ENCODE measurements around the gene RPL15. TPM values are rescaled to one million over a fixed set of nuclear protein-coding genes. Genes with fewer than 3 reads are reported as not detected.

The RPL15 gene
- total RNA-seq, 1 donor: 3,750 TPM

- H3K4me3 ChIP-seq (ENCODE audit: low read length): no peak overlapping the region
- H3K9me3 ChIP-seq (ENCODE audit: low read depth, low read length): no peaks in the 10 kb centered on the region
- no peaks in the 10 kb centered on the region for H3K27me3 ChIP-seq (ENCODE audit: insufficient read depth, low read length)
- H3K4me1 ChIP-seq (ENCODE audit: insufficient read depth, low read length): no peaks in the 10 kb centered on the region
Measured at GRCh38 chr3:23937296-23937695, 20.4 kb downstream of the RPL15 start.

DNA sequence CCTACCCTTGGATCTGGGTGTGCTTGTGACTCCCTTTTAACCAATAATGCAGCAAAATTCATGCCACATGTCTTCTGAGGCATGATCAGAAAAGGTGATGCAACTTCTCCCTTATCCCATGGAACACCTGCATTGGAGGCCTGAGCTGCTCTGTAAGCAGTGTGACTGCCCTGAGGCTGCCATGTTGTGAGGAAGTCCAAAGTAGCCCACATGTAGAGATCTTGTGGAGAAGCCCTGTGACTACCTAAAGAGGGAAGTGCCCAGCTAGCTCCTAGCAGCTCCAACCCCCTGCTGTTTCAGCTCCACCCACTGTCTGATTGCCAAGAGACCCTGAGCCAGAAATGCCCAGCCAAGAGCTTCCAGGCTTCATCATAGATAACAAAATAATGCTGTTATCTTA is 21.8 kb downstream of the RPL15 start:
- Histone ChIP-seq H3K9me3 (ENCODE audit: low read depth, low read length) (no peaks in the 10 kb centered on the region), H3K4me1 (ENCODE audit: insufficient read depth, low read length) (no peaks in the 10 kb centered on the region), H3K27me3 (ENCODE audit: insufficient read depth, low read length) (no peaks in the 10 kb centered on the region), H3K4me3 (ENCODE audit: low read length) (no peak overlapping the region)

GRCh38 chr3:23940775-23941174 is 23.8 kb downstream of the RPL15 start:
- H3K27me3 ChIP-seq (ENCODE audit: insufficient read depth, low read length): no peaks in the 10 kb centered on the region
- H3K9me3 ChIP-seq (ENCODE audit: low read depth, low read length): no peaks in the 10 kb centered on the region
- H3K4me1 ChIP-seq (ENCODE audit: insufficient read depth, low read length): peaks cover 3% of the 10 kb centered on the region
- H3K4me3 ChIP-seq (ENCODE audit: low read length): no peak overlapping the region

DNA sequence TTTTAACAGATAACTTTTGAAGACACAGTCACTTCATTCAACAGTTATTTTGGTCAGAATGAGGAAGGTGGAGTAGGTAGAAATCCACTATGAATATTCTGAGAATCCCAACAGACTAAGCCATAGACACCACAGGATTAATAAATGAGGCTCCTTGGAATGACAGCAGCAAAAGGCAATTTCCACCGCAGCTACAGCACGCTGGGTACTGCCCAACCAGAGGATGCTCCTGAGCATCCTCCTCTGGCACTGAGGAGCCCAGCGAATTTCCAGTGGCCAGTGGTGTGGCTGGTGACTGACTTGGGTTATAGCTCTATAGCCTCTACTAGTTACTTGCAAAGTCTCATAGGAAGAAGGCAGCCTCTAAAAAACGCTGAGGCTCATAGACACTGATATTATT is 24.5 kb downstream of the RPL15 start:
- H3K27me3 ChIP-seq (ENCODE audit: insufficient read depth, low read length): no peaks in the 10 kb centered on the region
- no peaks in the 10 kb centered on the region for H3K9me3 ChIP-seq (ENCODE audit: low read depth, low read length)
- H3K4me3 ChIP-seq (ENCODE audit: low read length): no peak overlapping the region
- H3K4me1 ChIP-seq (ENCODE audit: insufficient read depth, low read length): peaks cover 6% of the 10 kb centered on the region

GRCh38 chr3:23942546-23942945 is 25.6 kb downstream of the RPL15 start:
- Histone ChIP-seq H3K27me3 (ENCODE audit: insufficient read depth, low read length) (no peaks in the 10 kb centered on the region), H3K9me3 (ENCODE audit: low read depth, low read length) (no peaks in the 10 kb centered on the region), H3K4me1 (ENCODE audit: insufficient read depth, low read length) (peaks cover 16% of the 10 kb centered on the region), H3K4me3 (ENCODE audit: low read length) (no peak overlapping the region)

DNA sequence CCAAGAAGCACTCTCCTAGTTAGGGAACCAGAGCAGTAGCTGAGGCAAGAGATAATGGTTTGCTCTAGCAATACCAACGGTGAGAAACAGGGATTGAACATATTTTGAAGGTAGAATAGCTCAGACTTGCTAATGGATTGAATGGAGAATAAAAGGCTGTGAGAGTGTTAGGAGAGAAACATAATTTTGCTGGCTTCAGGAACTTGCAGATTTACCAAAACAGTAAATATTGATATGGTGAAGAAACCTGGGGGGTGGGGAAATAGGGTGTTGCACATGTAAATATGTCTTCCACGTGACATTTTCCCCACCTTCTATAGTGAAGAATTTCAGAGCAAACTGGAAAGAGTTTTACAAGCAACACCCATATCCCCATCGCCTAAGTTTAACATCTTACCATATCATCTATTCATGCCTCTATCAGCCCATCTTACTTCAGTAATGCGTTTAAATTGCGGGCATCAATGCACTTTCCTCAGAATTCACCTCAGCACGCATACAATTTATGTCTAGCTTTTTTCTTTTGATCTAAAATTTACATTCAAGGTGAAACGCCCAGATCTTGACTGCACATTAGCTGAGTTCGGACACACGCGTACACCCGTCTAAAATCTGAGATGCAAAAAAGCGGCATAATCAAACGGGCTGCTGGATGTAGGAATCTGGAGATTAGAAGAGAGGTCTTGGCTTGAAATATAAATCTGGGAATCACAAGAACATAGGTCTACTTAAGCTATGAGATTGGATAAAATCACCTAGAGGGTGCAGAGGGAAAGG is 27.3 kb downstream of the RPL15 start:
- Histone ChIP-seq H3K27me3 (ENCODE audit: insufficient read depth, low read length) (no peaks in the 10 kb centered on the region), H3K4me1 (ENCODE audit: insufficient read depth, low read length) (peaks cover 22% of the 10 kb centered on the region)

GRCh38 chr3:23944861-23945662 is 28.1 kb downstream of the RPL15 start, which contains the start of gene NR1D2:
TSS of gene NR1D2 (plus strand) at chr3:23945286. CDS start at chr3:23945579, 293 bp downstream.
- H3K4me3 ChIP-seq (ENCODE audit: low read length): peak within 1 kb of the TSS; percentile 88
- peaks cover 30% of the 10 kb centered on the region for H3K4me1 ChIP-seq (ENCODE audit: insufficient read depth, low read length)
- no peaks in the 10 kb centered on the region for H3K27me3 ChIP-seq (ENCODE audit: insufficient read depth, low read length)
- no peaks in the 10 kb centered on the region for H3K9me3 ChIP-seq (ENCODE audit: low read depth, low read length)

More for the DNA sequence above, 27.3 kb downstream of the RPL15 start:
- Histone ChIP-seq H3K4me3 (ENCODE audit: low read length) (no peak overlapping the region), H3K9me3 (ENCODE audit: low read depth, low read length) (no peaks in the 10 kb centered on the region)

GRCh38 chr3:23945663-23945912 is 28.7 kb downstream of the RPL15 start:
- Histone ChIP-seq H3K4me1 (ENCODE audit: insufficient read depth, low read length) (peaks cover 31% of the 10 kb centered on the region), H3K9me3 (ENCODE audit: low read depth, low read length) (no peaks in the 10 kb centered on the region), H3K4me3 (ENCODE audit: low read length) (peak overlapping the region; percentile 88), H3K27me3 (ENCODE audit: insufficient read depth, low read length) (no peaks in the 10 kb centered on the region)

DNA sequence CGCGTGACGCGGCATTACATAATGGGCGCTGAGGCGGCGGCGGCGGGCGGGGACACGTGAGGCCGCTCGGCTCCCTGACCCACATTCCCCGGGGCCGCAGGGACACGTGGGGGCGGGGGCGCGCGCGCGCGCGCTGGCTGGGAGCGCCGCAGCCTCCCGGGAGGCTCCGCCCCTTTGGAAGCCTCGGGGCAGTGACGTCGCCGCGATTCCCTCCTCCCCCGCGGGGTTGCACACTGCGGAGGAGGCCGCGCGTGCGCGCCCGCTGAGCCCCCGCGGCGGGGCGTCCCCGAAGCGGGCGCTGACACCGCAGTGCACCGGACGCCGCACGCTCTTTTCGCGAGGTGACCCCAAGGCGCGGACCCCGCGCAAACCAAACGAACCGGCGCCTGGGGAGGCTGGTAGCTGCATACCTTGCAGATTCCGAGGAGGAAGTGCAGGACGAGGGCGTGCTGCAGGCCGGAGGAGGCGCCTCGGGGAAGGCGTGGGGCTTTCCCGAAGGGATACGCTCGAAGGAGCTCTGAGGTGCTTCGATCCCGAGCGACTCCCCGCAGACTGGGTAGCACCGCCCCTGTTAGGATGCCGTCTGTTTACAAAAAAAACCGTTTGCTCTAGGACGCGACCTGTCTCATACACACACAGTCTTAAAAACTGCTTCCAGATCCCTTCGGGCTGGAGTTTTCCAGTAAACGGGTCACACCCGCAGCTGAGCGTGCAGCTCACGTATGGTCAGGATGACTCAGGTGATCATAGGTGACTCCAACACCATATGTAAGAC is 29.2 kb downstream of the RPL15 start:
- no peaks in the 10 kb centered on the region for H3K9me3 ChIP-seq (ENCODE audit: low read depth, low read length)
- no peaks in the 10 kb centered on the region for H3K27me3 ChIP-seq (ENCODE audit: insufficient read depth, low read length)
- H3K4me3 ChIP-seq (ENCODE audit: low read length): peak overlapping the region; percentile 88
- peaks cover 31% of the 10 kb centered on the region for H3K4me1 ChIP-seq (ENCODE audit: insufficient read depth, low read length)

- no peak overlapping the region for H3K4me3 ChIP-seq (ENCODE audit: low read length)
- H3K27me3 ChIP-seq (ENCODE audit: insufficient read depth, low read length): no peaks in the 10 kb centered on the region
- peaks cover 39% of the 10 kb centered on the region for H3K4me1 ChIP-seq (ENCODE audit: insufficient read depth, low read length)
- no peaks in the 10 kb centered on the region for H3K9me3 ChIP-seq (ENCODE audit: low read depth, low read length)
Measured at GRCh38 chr3:23948761-23949160, 31.8 kb downstream of the RPL15 start.

GRCh38 chr3:23949784-23950183 is 32.9 kb downstream of the RPL15 start:
- no peaks in the 10 kb centered on the region for H3K9me3 ChIP-seq (ENCODE audit: low read depth, low read length)

DNA sequence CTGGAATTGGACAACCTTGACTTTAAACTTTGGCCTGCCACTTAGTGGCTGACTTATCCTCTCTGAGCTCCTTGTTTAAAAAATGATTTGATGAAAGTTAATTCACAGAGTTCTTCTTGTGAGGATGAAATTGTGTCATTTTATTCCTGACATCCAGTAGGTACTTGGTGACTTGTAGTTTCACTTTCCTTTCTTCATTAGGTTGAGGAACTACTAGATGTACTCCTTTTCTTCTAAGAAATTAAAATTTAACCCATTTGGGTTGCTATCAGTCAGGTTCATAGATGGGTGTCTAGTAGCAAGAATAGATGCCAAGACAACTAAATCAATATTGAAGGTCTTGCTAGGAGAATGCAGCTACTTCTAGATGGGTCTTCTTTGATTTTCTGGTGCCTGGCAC is 33.4 kb downstream of the RPL15 start:
- Histone ChIP-seq H3K4me3 (ENCODE audit: low read length) (no peak overlapping the region), H3K4me1 (ENCODE audit: insufficient read depth, low read length) (peaks cover 37% of the 10 kb centered on the region), H3K27me3 (ENCODE audit: insufficient read depth, low read length) (no peaks in the 10 kb centered on the region), H3K9me3 (ENCODE audit: low read depth, low read length) (no peaks in the 10 kb centered on the region)

More at GRCh38 chr3:23949784-23950183, 32.9 kb downstream of the RPL15 start:
- Histone ChIP-seq H3K4me1 (ENCODE audit: insufficient read depth, low read length) (peaks cover 37% of the 10 kb centered on the region), H3K27me3 (ENCODE audit: insufficient read depth, low read length) (no peaks in the 10 kb centered on the region), H3K4me3 (ENCODE audit: low read length) (no peak overlapping the region)

DNA sequence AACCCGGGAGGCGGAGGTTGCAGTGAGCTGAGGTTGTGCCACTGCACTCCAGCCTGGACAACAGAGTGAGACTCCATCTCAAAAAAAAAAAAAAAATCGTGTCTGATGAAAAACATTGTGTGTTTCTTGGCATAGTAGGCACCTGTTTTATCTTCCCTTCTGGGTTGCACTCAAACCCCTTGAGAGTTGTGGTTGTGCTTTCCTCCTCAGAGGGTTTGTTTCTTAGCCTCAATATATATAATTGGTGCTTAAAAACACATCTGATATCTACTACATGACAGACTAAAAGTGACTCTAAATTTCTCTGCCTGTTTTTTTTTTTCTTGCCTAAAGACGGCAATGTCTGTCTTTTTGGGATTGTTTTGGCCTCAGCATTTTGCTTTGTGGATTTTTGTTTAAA is 35.7 kb downstream of the RPL15 start:
- Histone ChIP-seq H3K9me3 (ENCODE audit: low read depth, low read length) (no peaks in the 10 kb centered on the region), H3K27me3 (ENCODE audit: insufficient read depth, low read length) (no peaks in the 10 kb centered on the region), H3K4me3 (ENCODE audit: low read length) (no peak overlapping the region), H3K4me1 (ENCODE audit: insufficient read depth, low read length) (peaks cover 23% of the 10 kb centered on the region)

- H3K4me1 ChIP-seq (ENCODE audit: insufficient read depth, low read length): peaks cover 18% of the 10 kb centered on the region
- no peak overlapping the region for H3K4me3 ChIP-seq (ENCODE audit: low read length)
- no peaks in the 10 kb centered on the region for H3K27me3 ChIP-seq (ENCODE audit: insufficient read depth, low read length)
- H3K9me3 ChIP-seq (ENCODE audit: low read depth, low read length): no peaks in the 10 kb centered on the region
Measured at GRCh38 chr3:23953523-23953922, 36.6 kb downstream of the RPL15 start.

DNA sequence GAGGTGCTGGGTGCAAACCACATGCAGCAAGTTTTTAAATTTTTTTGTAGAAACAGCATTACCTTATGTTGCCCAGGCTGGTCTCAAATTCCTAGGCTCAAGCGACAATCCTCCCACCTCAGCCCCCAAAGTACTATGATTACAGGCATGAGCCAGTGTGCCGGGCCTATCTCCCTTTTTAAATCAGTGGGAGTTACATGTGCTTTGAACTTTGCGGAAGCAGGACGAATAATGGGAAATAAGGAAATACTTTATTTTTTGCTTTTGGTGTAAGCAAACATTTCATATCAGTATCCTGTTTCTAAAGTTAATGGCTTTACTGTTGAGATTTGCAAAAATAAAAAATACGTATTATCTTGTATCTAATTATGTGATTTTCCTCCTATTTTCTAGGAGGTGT is 37.2 kb downstream of the RPL15 start:
- Histone ChIP-seq H3K4me3 (ENCODE audit: low read length) (no peak overlapping the region), H3K27me3 (ENCODE audit: insufficient read depth, low read length) (no peaks in the 10 kb centered on the region), H3K4me1 (ENCODE audit: insufficient read depth, low read length) (peaks cover 18% of the 10 kb centered on the region), H3K9me3 (ENCODE audit: low read depth, low read length) (no peaks in the 10 kb centered on the region)

All from mononuclear cell (primary cell).